ENCODE measurements around the gene SUPT3H. TPM values are rescaled to one million over a fixed set of nuclear protein-coding genes. Genes with fewer than 3 reads are reported as not detected.

Gene SUPT3H
- total RNA-seq, 1 donor from 2014 or later, result 7.9 TPM

DNA sequence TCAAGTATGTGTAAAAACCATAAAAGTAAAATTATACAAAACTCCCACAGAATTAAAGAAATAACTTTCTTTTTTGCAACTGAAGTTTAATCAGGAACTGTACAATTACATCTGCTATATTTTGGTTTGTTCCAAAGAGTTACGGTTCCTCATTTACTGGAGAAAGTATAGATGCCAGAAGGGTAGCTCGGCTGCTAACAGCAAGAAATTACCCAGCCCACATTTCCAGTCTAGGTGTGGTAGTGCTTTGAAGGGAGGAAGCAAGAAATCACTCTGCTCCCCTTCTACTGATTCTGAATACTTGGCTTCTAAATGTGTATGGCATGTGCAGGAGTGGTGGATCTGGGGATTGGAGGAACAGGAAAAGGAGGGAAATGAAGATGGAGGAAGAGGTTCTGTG is 549.0 kb downstream of the SUPT3H start:
- DNase-seq, result no peak

GRCh38 chr6:44826025-44826676 is 551.6 kb downstream of the SUPT3H start:
- DNase-seq, result no peak

- no peak for DNase-seq
Measured at GRCh38 chr6:44825273-44825672, 552.5 kb downstream of the SUPT3H start.

DNA sequence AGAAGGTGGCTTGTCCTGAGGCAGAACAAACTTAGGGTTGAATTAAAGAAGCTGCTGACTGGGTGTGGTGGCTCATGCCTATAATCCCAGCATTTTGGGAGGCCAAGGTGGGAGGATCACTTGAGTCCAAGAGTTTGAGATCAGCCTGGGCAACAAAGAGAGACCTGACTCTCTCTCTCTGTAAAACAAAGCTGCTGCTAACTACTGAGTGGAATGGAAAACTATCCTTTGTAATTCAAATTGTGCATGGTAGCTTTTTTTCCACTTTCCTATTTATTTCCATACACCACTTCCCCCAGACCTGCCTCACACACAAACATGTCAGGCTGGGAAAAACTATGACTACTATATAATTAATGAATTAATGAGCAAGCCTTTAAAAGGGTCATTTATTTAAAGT is 553.2 kb downstream of the SUPT3H start:
- DNase-seq, result no peak

- no peak for DNase-seq
Measured at GRCh38 chr6:44820759-44821158, 557.0 kb downstream of the SUPT3H start.

- DNase-seq, result no peak
Measured at GRCh38 chr6:44820321-44820720, 557.4 kb downstream of the SUPT3H start.

DNA sequence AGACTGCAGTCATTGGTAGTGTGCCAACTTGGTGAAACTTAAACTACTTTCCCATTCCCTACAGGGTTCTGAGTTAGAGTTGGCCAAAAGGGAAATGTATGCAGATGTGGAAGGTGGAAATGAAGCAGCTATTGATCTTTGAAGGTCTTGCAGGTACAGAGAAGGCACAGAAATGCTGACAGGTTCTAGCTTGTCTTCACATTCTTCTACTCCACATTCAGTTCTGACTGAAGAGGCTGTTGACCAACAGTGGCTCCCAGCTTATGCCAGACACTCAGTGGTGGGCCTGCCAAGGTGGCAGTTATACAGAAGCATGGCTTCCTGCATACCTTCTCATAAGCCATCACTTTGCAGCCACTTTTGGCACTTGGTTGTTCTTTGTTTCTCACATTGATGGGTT is 566.3 kb downstream of the SUPT3H start:
- no peak for DNase-seq

GRCh38 chr6:44809258-44809657 is 568.5 kb downstream of the SUPT3H start:
- no peak for DNase-seq

GRCh38 chr6:44808148-44808547 is 569.6 kb downstream of the SUPT3H start:
- DNase-seq, result no peak

DNA sequence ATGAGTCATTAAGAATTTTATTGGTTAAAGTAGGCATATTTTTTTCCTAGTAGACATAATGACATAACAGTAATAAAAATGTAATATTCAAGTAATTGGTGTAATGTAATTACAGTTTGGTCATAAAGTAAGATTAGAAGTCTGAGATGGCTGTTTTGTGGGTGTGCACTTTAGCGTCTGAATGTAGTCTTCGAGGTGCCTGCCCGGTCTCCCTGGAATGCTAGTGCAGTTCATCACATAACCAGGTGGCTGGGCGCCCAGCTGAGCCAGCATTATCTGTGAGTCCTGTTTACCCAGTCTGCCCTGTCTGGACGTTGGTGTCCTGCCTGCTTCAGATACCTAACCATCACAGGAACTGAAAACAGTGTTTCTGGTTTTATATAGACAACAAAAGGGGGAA is 571.1 kb downstream of the SUPT3H start:
- DNase-seq, result no peak

GRCh38 chr6:44805238-44805846 is 572.4 kb downstream of the SUPT3H start:
- peak; percentile 78 for DNase-seq

- no peak for DNase-seq
Measured at GRCh38 chr6:44804546-44805159, 573.1 kb downstream of the SUPT3H start.

- no peak for DNase-seq
Measured at GRCh38 chr6:44804016-44804415, 573.7 kb downstream of the SUPT3H start.

- peak; percentile 24 for DNase-seq
Measured at GRCh38 chr6:44800784-44801592, 576.7 kb downstream of the SUPT3H start.

DNA sequence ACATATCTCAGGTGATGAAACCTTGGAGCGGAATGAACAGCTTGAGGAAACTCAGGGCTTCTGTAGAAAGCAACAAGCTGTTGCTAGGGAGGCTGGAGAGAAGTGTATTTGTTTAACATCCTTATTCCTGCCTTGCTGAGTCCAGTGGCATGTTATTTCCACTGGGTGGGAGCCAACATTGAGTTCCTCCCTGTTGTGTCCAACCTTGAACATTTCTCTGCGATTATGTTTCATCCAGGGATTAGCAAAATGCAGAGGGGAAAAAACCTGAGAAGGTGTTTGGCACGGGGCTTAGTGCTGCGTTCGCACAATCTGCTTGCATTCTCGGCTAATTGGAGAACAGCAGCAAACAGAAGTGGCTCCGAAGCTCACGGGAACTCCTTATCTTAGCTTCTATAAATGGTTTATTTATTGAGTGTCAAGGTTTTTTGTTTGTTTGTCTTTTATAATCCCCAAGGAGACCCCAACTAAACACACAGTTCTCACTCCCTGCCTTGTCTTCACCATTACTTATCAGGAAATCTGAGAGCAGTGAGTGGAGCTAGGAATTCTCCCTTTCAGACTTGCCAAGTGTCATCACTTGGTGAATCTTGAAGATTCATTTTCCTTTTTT is 577.5 kb downstream of the SUPT3H start:
- peak; percentile 86 for DNase-seq

- DNase-seq, result no peak
Measured at GRCh38 chr6:44797746-44798145, 580.0 kb downstream of the SUPT3H start.

DNA sequence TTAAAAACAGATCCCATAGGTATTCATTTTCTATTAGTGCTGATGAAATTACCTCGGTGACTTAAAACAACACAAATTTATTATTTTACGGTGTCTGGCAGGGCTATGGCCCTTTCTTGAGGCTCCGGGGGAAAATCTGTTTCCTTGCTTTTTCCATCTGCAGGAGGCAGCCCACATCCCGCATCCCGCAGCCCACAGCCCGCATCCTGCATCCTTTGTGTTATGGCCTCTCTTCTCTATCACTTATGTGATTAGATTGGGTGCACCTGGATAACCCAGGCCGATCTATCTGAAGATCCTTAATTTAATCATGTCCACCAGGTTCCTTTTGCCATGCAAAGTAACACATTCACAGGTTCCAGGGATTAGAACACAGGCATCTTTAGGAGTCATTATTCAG is 582.4 kb downstream of the SUPT3H start:
- DNase-seq, result no peak

DNA sequence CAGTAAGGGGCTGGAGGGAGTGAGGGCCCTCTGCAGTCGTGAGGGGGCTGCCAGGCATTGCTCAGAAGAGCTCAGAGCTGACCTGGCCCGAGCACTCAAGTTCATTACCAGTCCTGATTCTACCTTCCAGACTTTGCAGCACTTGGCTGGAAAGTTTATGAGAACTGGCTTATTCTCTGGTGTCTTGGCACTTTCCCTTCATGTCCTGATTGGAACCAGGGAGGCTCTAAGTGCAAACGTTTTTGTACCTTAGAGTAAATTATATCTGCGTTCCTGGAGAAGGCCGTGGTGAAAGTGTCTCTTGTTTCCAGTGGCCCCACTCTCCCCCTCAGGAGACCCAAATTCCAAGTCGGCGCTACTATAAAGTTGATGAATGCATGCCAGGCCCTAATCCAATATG is 587.9 kb downstream of the SUPT3H start:
- peak; percentile 10 for DNase-seq

DNA sequence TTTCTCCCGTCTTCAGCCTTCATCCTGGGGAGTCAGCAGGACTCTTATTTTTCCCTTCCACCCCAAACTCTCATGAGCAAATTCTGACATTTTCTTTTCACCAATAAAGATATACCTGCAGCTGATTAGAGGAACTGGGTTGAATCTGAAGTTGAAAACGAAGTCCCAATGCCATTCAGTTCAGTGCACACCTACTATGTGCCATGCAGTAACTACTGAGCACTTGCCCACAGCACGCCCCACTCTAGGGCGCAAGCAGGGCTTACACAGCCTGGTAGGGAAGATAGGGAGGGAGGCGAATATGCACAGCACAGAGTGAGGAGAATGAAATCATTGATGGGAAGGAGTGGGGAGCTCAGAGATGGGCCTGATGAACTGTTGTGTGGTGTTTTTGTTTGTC is 588.7 kb downstream of the SUPT3H start:
- no peak for DNase-seq

DNA sequence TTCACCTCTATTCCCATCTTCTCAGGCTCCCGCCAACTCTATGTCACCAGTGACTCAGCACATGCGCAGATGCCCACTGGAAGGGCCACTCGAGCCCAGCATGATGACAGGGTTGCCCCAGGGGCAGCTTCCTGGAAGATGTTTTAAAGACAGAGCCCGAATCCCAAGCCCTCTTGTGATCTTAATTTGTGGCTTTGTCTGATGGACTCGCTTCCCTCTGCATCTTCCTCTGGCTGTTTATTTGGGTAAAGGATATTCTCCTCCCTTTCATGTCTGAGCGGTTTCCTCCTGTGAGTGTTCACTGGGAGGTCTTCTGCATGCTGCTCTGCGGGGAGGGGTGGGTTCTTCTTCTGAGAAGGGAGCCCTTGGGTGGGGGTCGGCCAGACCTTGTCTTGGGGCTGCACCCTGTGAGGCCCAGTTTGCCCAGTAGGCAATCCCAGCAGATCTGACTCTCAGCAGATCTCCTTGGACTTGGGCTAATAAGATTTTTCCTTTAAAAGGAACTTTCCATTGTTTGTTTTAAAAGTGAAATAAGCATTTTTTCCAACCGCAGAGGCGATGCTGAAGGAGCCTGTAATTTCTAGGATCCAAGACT is 589.2 kb downstream of the SUPT3H start:
- no peak for DNase-seq

- no peak for DNase-seq
Measured at GRCh38 chr6:44787254-44787834, 590.4 kb downstream of the SUPT3H start.

GRCh38 chr6:44785130-44785529 is 592.6 kb downstream of the SUPT3H start:
- no peak for DNase-seq

Data from tongue (tissue), 2 donors.